ENCODE measurements around the gene LRRC1. TPM values are rescaled to one million over a fixed set of nuclear protein-coding genes. Genes with fewer than 3 reads are reported as not detected.

LRRC1 gene
- total and polyA plus RNA-seq, 2 of the 8 experiments (the other 6 are each of a cell fraction or from before 2014, with no cell fraction given): 6.7 to 15.9 TPM

DNA sequence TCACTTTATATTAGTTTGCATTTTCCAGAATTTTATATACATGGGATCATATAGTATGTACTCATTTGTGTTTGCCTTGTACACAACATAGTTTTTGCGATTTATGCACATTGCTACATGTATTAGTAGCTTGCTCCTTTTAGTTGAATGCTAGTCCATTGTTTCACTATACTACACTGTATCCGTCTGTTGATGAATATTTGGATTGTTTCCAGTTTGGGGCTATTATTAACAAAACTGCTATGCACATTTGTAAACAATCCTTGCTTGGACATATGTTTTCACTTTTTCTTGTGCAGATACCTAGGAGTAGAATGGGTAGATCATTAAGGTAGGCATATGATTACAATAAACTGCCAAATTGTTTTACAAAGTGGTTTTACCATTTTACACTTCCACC is 3.9 kb upstream of the LRRC1 start:
- CTCF ChIA-PET (ENCODE audit: partially characterized antibody): interaction anchor here (1.4 kb wide), 1 partner anchor 165 kb away, joined by 4 read pairs; no protein-coding TSS in a partner anchor
- no peaks in the 10 kb centered on the region for H3K9me3 ChIP-seq (ENCODE audit: insufficient read depth in 2 of 2, low read depth in 1 of 2, low read length in 1 of 2)

More for the DNA sequence above, 3.9 kb upstream of the LRRC1 start:
- Histone ChIP-seq H3K36me3 (ENCODE audit: control insufficient read depth in 2 of 4, insufficient read depth in 4 of 4, low read length in 3 of 4) (no peaks in the 10 kb centered on the region), H2BK12ac (ENCODE audit: low read depth, low read length) (no peak overlapping the region), H3K23me2 (ENCODE audit: low read depth, low read length) (peaks cover 20% of the 10 kb centered on the region), H3K79me2 (ENCODE audit: control insufficient read depth in 1 of 2, insufficient read depth in 2 of 2, low read length in 2 of 2) (no peaks in the 10 kb centered on the region), H3K14ac (ENCODE audit: insufficient read length) (no peak overlapping the region), H4K5ac (ENCODE audit: insufficient read length, low read depth, low read length) (no peak overlapping the region), H3K4me3 (ENCODE audit: extremely low read depth in 1 of 4, insufficient read depth in 2 of 4, low read depth in 3 of 4, low read length in 4 of 4) (no peak overlapping the region), H3K4me1 (replicated peaks in 1 of 4; ENCODE audit: control insufficient read depth in 3 of 4, insufficient read depth in 4 of 4, low read length in 3 of 4) (peaks cover 0 to 3% (median 0%) of the 10 kb centered on the region in 4 experiments; a peak in 3 of 7 replicates), H3K18ac (ENCODE audit: extremely low read depth, low read length) (no peak overlapping the region), H3K4ac (replicated peaks; ENCODE audit: insufficient read length, low read depth, low read length) (no peak overlapping the region), H2BK5ac (ENCODE audit: low read depth, low read length) (no peak overlapping the region), H2BK20ac (ENCODE audit: low read length) (no peak overlapping the region), H4K20me1 (replicated peaks in 1 of 2; ENCODE audit: control insufficient read depth in 1 of 2, insufficient read depth in 2 of 2, low read length in 2 of 2) (no peaks in the 10 kb centered on the region), H4K91ac (replicated peaks; ENCODE audit: insufficient read length, low read length) (no peak overlapping the region), H2AK5ac (ENCODE audit: low read depth, low read length) (no peak overlapping the region), H3K23ac (ENCODE audit: insufficient read length) (no peak overlapping the region), H4K8ac (ENCODE audit: extremely low read depth, insufficient read depth, low read length) (no peak overlapping the region), H3K4me2 (ENCODE audit: insufficient read depth in 1 of 2, low read depth in 2 of 2, low read length in 2 of 2) (no peak overlapping the region), H3K27ac (ENCODE audit: low read depth, low read length) (no peak overlapping the region), H2AFZ (ENCODE audit: low read length) (no peak overlapping the region), H3K56ac (replicated peaks; ENCODE audit: insufficient read length, low read depth, low read length) (no peak overlapping the region), H3K27me3 (replicated peaks in 1 of 4; ENCODE audit: control insufficient read depth in 3 of 4, extremely low read depth in 1 of 4, insufficient read depth in 3 of 4, low read length in 3 of 4) (no peaks in the 10 kb centered on the region), H3K9ac (replicated peaks in 1 of 4; ENCODE audit: extremely low read depth in 1 of 4, low read depth in 3 of 4, low read length in 3 of 4) (no peak overlapping the region), H2BK120ac (replicated peaks; ENCODE audit: low read depth, low read length) (no peak overlapping the region), H2BK15ac (ENCODE audit: low read length) (no peak overlapping the region), H3K79me1 (ENCODE audit: low read depth, low read length) (0 out of 2 replicates have a peak, but pooled peaks cover 4% of the 10 kb centered on the region)
- TF ChIP-seq POLR2AphosphoS5 (IDR thresholded peaks at IDR 0.05; ENCODE audit: low read depth, low read length) (no peak), FOSL1 (IDR thresholded peaks at IDR 0.05; ENCODE audit: insufficient read depth, low read depth, low read length) (no peak), HDAC6 (IDR thresholded peaks at IDR 0.05; ENCODE audit: low read depth, low read length) (no peak), TBP (IDR thresholded peaks at IDR 0.05; ENCODE audit: low read depth, low read length) (no peak), EGR1 (IDR thresholded peaks at IDR 0.05; ENCODE audit: borderline replicate concordance, low read depth, low read length) (no peak), HDAC2 (IDR thresholded peaks at IDR 0.05; ENCODE audit: borderline replicate concordance in 1 of 2, low read depth in 2 of 2, low read length in 2 of 2) (no peak), RXRA (IDR thresholded peaks at IDR 0.05; ENCODE audit: insufficient read depth, low read depth, low read length) (no peak), TCF12 (IDR thresholded peaks at IDR 0.05; ENCODE audit: low read depth, low read length) (no peak), POLR2A (IDR thresholded peaks at IDR 0.05; ENCODE audit: control extremely low read depth in 1 of 2, low read depth in 2 of 2, low read length in 2 of 2) (no peak)
- 93% methylated on average over 2 of the region's 2 CpGs; no CpG with 5 or more reads in 1 of the 2 experiments for WGBS, 2 experiments (ENCODE audit: extremely low coverage in 1 of 2, insufficient coverage in 1 of 2, insufficient read length in 1 of 2, insufficient replicate concordance in 2 of 2, low coverage in 1 of 2, low lambda C conversion rate in 2 of 2, missing lambda C conversion rate in 1 of 2)
- POLR2A ChIA-PET (ENCODE audit: partially characterized antibody): interaction anchor here (0.6 kb wide), 1 partner anchor 25 kb away, joined by 3 read pairs; no protein-coding TSS in a partner anchor
- FAIRE-seq (no peak), DNase-seq (ENCODE audit: low read depth in 1 of 2, low spot score in 2 of 2) (no peak)
